ENCODE results near the gene VPREB3. TPM values are rescaled to one million over a fixed set of nuclear protein-coding genes. Genes with fewer than 3 reads are reported as not detected.

The VPREB3 gene
- total RNA-seq, 1 donor from 2014 or later = not detected

Other genes starting within 250 kb of the VPREB3 start
- gene IGLL1, start 174.1 kb downstream of the VPREB3 start, total RNA-seq = not detected in 2 replicates
- gene DRICH1, start 122.1 kb downstream of the VPREB3 start, total RNA-seq = 0.05 and 0.17 TPM in 2 replicates
- gene RGL4, start 63.4 kb downstream of the VPREB3 start, total RNA-seq = not detected in 2 replicates
- 2.2 and 2.3 TPM in 2 replicates for gene ZNF70, start 3.3 kb downstream of the VPREB3 start, total RNA-seq
- 0.14 TPM in 1 of 2 replicates, not detected in the other for gene C22orf15, start 8.6 kb upstream of the VPREB3 start, total RNA-seq
- gene CHCHD10, start 13.5 kb upstream of the VPREB3 start, total RNA-seq = 2.6 and 9.6 TPM in 2 replicates
- 4.4 and 7.3 TPM in 2 replicates for gene MMP11, start 18.4 kb upstream of the VPREB3 start, total RNA-seq
- gene SMARCB1, start 32.5 kb upstream of the VPREB3 start, total RNA-seq = 24.5 and 45.8 TPM in 2 replicates
- 0.68 and 1.3 TPM in 2 replicates for gene DERL3, start 84.6 kb upstream of the VPREB3 start, total RNA-seq
- gene SLC2A11, start 103.5 kb upstream of the VPREB3 start, total RNA-seq = 4.7 and 6.0 TPM in 2 replicates
- 153 and 274 TPM in 2 replicates for gene MIF, start 140.0 kb upstream of the VPREB3 start, total RNA-seq
- 1.4 and 11.1 TPM in 2 replicates for gene GSTT2B, start 206.8 kb upstream of the VPREB3 start, total RNA-seq
- gene DDTL, start 212.5 kb upstream of the VPREB3 start, total RNA-seq = 0.34 and 0.98 TPM in 2 replicates
- gene DDT, start 220.0 kb upstream of the VPREB3 start, total RNA-seq = 114 and 121 TPM in 2 replicates
- 0.65 TPM in 1 of 2 replicates, not detected in the other for gene GSTT2, start 225.7 kb upstream of the VPREB3 start, total RNA-seq